Tibial artery (tissue), 4 donors: ENCODE measurements around the gene AFF3.
"Not testable (repeated sequence)": the region's sequence is repeated elsewhere in the genome, so short reads cannot be mapped to it uniquely, and the experiment has no call there.

Experiments used
- DNase-seq, 2 donors: peaks; one replicate each; pipeline ENCODE4 v3.0.0-alpha.2; 2019
- H3K27ac ChIP-seq, 2 donors: fragments of 200-600 bp; sonication (generic) in 1 of 2; 1 replicate in 1 of 2; 2 replicates in 1 of 2; pipeline ENCODE4 v1.5.1; 2018 to 2019; ENCODE audit warnings: mild to moderate bottlenecking in 1 of 2
- H3K27me3 ChIP-seq, 2 donors: fragments of 200-600 bp; sonication (generic) in 1 of 2; one replicate each; pipeline versions ENCODE4 v1.5.1 to v1.6.0; 2016 to 2019
- H3K36me3 ChIP-seq, 3 donors: fragments of 200-600 bp; sonication (generic) in 2 of 3; one replicate each; pipeline ENCODE4 v1.5.1; 2016 to 2019; ENCODE audit warnings: mild to moderate bottlenecking in 2 of 3
- H3K4me1 ChIP-seq, 4 donors: fragments of 200-600 bp; sonication (generic) in 2 of 4; 1 replicate in 3 of 4; 2 replicates in 1 of 4; pipeline ENCODE4 v1.5.1; 2016 to 2019
- H3K4me3 ChIP-seq, 2 donors: fragments of 200-600 bp; sonication (generic) in 1 of 2; 1 replicate in 1 of 2; 2 replicates in 1 of 2; pipeline ENCODE4 v1.5.1; 2018 to 2019; ENCODE audit warnings: mild to moderate bottlenecking in 2 of 2
- H3K9me3 ChIP-seq, 3 donors: fragments of 200-600 bp; sonication (generic) in 1 of 3; one replicate each; pipeline ENCODE4 v1.5.1; 2016 to 2019
- CTCF ChIP-seq, 2 experiments: fragments of 200-600 bp in 1 of 2; fragments of 450-650 bp in 1 of 2; IDR thresholded peaks; one replicate each; pipeline ENCODE4 v1.5.1; 2017 to 2019; ENCODE audit warnings: antibody characterized with exemption in 2 of 2, mild to moderate bottlenecking in 1 of 2, moderate library complexity in 1 of 2
- intact Hi-C: fragments of 100-400 bp; cut with DNase I; formaldehyde crosslinking; loops from one replicate; pipeline ENCODE4 v1.15.0; 2023; ENCODE audit warnings: low total_unique reads

Gene AFF3

GRCh38 chr2:99779276-99779675 lies 363.1 kb downstream of the AFF3 start:
- peaks cover 0 to 6% (median 5%) of the 10 kb centered on the region in 3 donors for H3K9me3 ChIP-seq
- H3K27me3 ChIP-seq = no peaks in the 10 kb centered on the region
- H3K4me1 ChIP-seq = peaks cover 0 to 6% (median 0%) of the 10 kb centered on the region in 4 donors
- H3K36me3 ChIP-seq = no peaks in the 10 kb centered on the region
- DNase-seq = no peak
- no peak overlapping the region for H3K4me3 ChIP-seq
- intact Hi-C loops = no loop called here
- H3K27ac ChIP-seq = no peak overlapping the region
- TF ChIP-seq CTCF (IDR thresholded peaks at IDR 0.05) = no peak

GRCh38 chr2:99777656-99778290 lies 364.6 kb downstream of the AFF3 start:
- intact Hi-C loops = no loop called here
- no peak for DNase-seq
- Histone ChIP-seq H3K27ac (no peak overlapping the region), H3K4me3 (no peak overlapping the region), H3K27me3 (no peaks in the 10 kb centered on the region), H3K9me3 (peaks cover 0 to 6% (median 5%) of the 10 kb centered on the region in 3 donors), H3K36me3 (no peaks in the 10 kb centered on the region), H3K4me1 (peaks cover 0 to 6% (median 0%) of the 10 kb centered on the region in 4 donors)
- no peak for TF ChIP-seq CTCF (IDR thresholded peaks at IDR 0.05)

- TF ChIP-seq CTCF (IDR thresholded peaks at IDR 0.05) = no peak
- H3K4me1 ChIP-seq = peaks cover 0 to 6% (median 0%) of the 10 kb centered on the region in 4 donors
- intact Hi-C loops = no loop called here
- no peak for DNase-seq
- H3K9me3 ChIP-seq = peaks cover 0 to 6% (median 5%) of the 10 kb centered on the region in 3 donors
- no peaks in the 10 kb centered on the region for H3K27me3 ChIP-seq
- H3K36me3 ChIP-seq = no peaks in the 10 kb centered on the region
- no peak overlapping the region for H3K27ac ChIP-seq
- H3K4me3 ChIP-seq = no peak overlapping the region
Measured at GRCh38 chr2:99776906-99777646, 365.3 kb downstream of the AFF3 start.

- no peak for DNase-seq
Measured at GRCh38 chr2:99776206-99776905, 366.0 kb downstream of the AFF3 start.

GRCh38 chr2:99775585-99775984 lies 366.8 kb downstream of the AFF3 start:
- no peaks in the 10 kb centered on the region for H3K27me3 ChIP-seq
- H3K36me3 ChIP-seq = no peaks in the 10 kb centered on the region
- peaks cover 0 to 6% (median 0%) of the 10 kb centered on the region in 4 donors for H3K4me1 ChIP-seq
- intact Hi-C loops = no loop called here
- no peak overlapping the region for H3K27ac ChIP-seq
- no peak for DNase-seq
- peaks cover 0 to 6% (median 5%) of the 10 kb centered on the region in 3 donors for H3K9me3 ChIP-seq
- TF ChIP-seq CTCF (IDR thresholded peaks at IDR 0.05) = no peak
- no peak overlapping the region for H3K4me3 ChIP-seq

More at GRCh38 chr2:99776206-99776905, 366.0 kb downstream of the AFF3 start:
- Histone ChIP-seq H3K36me3 (no peaks in the 10 kb centered on the region), H3K9me3 (peaks cover 0 to 6% (median 5%) of the 10 kb centered on the region in 3 donors), H3K4me1 (peaks cover 0 to 6% (median 0%) of the 10 kb centered on the region in 4 donors), H3K27me3 (no peaks in the 10 kb centered on the region), H3K4me3 (no peak overlapping the region), H3K27ac (no peak overlapping the region)
- intact Hi-C loops = no loop called here
- TF ChIP-seq CTCF (IDR thresholded peaks at IDR 0.05) = no peak

- H3K36me3 ChIP-seq, H3K27ac ChIP-seq, H3K9me3 ChIP-seq, H3K27me3 ChIP-seq, intact Hi-C loops, H3K4me3 ChIP-seq, H3K4me1 ChIP-seq, DNase-seq: not testable (repeated sequence)
Measured at GRCh38 chr2:99773642-99774041, 368.7 kb downstream of the AFF3 start.
